ENCODE results near the gene PLXNB2. TPM values are rescaled to one million over a fixed set of nuclear protein-coding genes. Genes with fewer than 3 reads are reported as not detected.

The PLXNB2 gene
- total and polyA plus RNA-seq, 12 donors: 12.4 to 431 (median 296) TPM

DNA sequence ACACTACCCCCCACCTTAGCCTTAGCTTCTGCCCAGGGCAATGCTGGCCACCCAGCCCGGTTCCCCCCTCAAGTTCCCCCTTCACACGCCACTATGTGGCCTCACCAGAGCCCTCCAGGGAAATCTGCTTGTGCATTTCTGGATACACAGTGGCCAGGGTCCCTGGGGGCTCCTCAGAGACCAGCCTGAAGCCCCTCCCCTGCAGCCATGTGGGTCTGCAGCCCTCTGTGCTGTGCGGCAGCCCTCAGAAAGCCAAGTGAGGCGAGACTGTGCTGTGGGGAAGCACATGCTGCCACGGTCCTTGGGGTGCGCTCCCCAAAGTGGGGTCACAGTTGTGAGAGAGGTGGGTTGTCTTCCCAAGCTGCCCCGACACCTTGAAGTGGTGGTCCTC is 2.1 kb upstream of the PLXNB2 start:
- WGBS, 4 donors: 27 to 75% (median 71%) methylated on average over 2 to 7 of the region's 7 CpGs; no CpG with 5 or more reads in 1 of the 4 donors
- Histone ChIP-seq H3K27ac (peak overlapping the region in 4 of 5 donors; percentile 80 to 97 (median 88)), H3K36me3 (replicated peaks in 1 of 2) (no peaks in the 10 kb centered on the region), H3K9me3 (replicated peaks in 1 of 3) (no peaks in the 10 kb centered on the region), H3K27me3 (no peaks in the 10 kb centered on the region), H3K4me1 (replicated peaks in 1 of 2) (peaks cover 41 to 42% of the 10 kb centered on the region in 2 donors), H3K4me3 (no peak overlapping the region)
- no peak for TF ChIP-seq POLR2A (IDR thresholded peaks at IDR 0.05)
- TF ChIP-seq, protein P1, sequence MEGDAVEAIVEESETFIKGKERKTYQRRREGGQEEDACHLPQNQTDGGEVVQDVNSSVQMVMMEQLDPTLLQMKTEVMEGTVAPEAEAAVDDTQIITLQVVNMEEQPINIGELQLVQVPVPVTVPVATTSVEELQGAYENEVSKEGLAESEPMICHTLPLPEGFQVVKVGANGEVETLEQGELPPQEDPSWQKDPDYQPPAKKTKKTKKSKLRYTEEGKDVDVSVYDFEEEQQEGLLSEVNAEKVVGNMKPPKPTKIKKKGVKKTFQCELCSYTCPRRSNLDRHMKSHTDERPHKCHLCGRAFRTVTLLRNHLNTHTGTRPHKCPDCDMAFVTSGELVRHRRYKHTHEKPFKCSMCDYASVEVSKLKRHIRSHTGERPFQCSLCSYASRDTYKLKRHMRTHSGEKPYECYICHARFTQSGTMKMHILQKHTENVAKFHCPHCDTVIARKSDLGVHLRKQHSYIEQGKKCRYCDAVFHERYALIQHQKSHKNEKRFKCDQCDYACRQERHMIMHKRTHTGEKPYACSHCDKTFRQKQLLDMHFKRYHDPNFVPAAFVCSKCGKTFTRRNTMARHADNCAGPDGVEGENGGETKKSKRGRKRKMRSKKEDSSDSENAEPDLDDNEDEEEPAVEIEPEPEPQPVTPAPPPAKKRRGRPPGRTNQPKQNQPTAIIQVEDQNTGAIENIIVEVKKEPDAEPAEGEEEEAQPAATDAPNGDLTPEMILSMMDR (IDR thresholded peaks at IDR 0.05): no peak
- DNase-seq: peak in 1 of 7 donors; percentile 25
- intact Hi-C loops (cut with DNase I): no loop called here

DNA sequence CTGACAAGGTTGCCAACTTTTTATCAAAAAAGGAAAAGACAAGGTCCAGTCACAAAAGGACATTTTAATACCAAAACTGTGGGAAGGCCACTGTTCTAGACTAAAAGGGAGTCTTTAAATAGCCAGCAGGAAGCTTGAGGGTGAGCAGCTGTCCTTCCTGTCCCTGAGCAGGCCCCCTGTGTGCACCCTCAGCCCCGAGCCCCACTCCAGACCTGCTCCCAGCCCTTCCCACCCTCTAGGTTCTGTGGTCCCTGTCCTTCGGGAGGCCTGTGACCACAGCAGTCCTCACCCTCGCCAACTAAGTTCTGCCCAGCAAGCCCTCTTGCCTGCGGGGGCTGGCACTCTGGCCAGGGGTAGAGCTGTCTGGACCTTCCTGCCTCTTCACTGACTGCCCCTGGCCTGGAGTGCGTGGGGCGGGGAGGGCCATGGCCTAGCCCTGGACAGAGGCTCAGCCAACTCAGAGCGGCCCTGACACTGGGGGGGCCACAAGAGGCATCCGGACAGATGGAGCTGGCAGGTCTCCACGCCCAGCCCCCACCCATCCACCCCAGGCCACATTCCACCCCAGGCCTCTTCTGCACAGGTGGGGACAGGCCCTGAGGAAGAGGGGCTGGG is 1.6 kb upstream of the PLXNB2 start:
- 8 to 22% (median 21%) methylated on average over 2 to 9 of the region's 9 CpGs; no CpG with 5 or more reads in 1 of the 4 donors for WGBS, 4 donors
- DNase-seq: peak in 3 of 7 donors; percentile 44 to 60 (median 46)
- H3K27ac ChIP-seq: peak overlapping the region; percentile 69 to 97 (median 85)

GRCh38 chr22:50308597-50308935 is 1.1 kb upstream of the PLXNB2 start:
- peak in 1 of 2 donors; percentile 71 for TF ChIP-seq POLR2A (IDR thresholded peaks at IDR 0.05)
- TF ChIP-seq, protein P1 (IDR thresholded peaks at IDR 0.05): no peak
- 6 to 19% (median 8%) methylated on average over 4 to 7 of the region's 7 CpGs for WGBS, 4 donors
- no peaks in the 10 kb centered on the region for H3K9me3 ChIP-seq (replicated peaks in 1 of 3)
- DNase-seq: peak; percentile 81 to 96 (median 92)
- no peak overlapping the region for H3K4me3 ChIP-seq
- no peaks in the 10 kb centered on the region for H3K36me3 ChIP-seq (replicated peaks in 1 of 2)
- H3K27ac ChIP-seq: peak overlapping the region; percentile 69 to 97 (median 85)
- intact Hi-C loops (cut with DNase I): no loop called here
- peaks cover 45 to 48% of the 10 kb centered on the region in 2 donors for H3K4me1 ChIP-seq (replicated peaks in 1 of 2)
- H3K27me3 ChIP-seq: no peaks in the 10 kb centered on the region

More for the DNA sequence above, 1.6 kb upstream of the PLXNB2 start:
- H3K4me1 ChIP-seq (replicated peaks in 1 of 2): peaks cover 43% of the 10 kb centered on the region in 2 donors
- no peaks in the 10 kb centered on the region for H3K9me3 ChIP-seq (replicated peaks in 1 of 3)
- intact Hi-C loops (cut with DNase I): no loop called here
- H3K4me3 ChIP-seq: no peak overlapping the region
- H3K36me3 ChIP-seq (replicated peaks in 1 of 2): no peaks in the 10 kb centered on the region
- TF ChIP-seq, protein P1 (IDR thresholded peaks at IDR 0.05): no peak
- TF ChIP-seq POLR2A (IDR thresholded peaks at IDR 0.05): no peak
- H3K27me3 ChIP-seq: no peaks in the 10 kb centered on the region

DNA sequence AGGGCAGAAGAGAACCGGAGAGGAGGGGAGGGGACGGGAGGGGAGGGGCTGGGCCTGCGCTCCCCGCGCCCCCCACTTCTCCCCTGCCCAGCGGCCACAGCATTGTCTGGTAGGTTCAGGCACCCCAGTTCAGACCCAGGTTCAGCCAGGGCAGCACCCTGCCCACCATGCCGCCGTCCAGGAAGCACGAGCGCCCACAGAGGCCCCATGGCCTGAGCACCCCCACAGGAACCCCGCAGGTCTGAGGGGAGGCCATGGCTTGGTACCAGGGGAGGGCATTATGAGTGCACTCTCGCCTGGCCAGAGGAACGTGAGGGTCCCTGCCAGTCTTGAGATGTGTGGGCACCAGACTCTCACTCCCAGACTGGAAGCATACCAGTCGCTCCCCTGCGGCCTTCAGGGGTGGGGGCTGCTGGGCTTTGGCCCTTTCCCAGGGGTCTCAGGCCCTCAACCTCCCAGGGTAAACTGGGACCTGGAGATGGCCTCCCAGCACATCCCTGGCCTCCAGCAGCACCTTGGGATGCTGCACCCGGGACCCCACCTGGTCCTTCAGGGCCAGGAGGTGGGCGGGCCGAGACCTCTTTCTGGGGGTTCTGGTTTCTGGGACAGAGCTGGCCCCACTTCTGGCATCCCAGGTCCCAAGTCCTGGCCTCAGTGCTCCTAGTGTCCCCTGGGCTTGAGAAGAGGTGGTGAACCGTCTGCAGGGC is 597 bp upstream of the PLXNB2 start:
- Histone ChIP-seq H3K4me1 (replicated peaks in 1 of 2) (peaks cover 50 to 53% of the 10 kb centered on the region in 2 donors), H3K4me3 (peak overlapping the region in 1 of 4 donors; percentile 13)
- TF ChIP-seq, protein P1 (IDR thresholded peaks at IDR 0.05): no peak
- TF ChIP-seq POLR2A (IDR thresholded peaks at IDR 0.05): no peak

More for the DNA sequence above, 597 bp upstream of the PLXNB2 start:
- H3K9me3 ChIP-seq (replicated peaks in 1 of 3): no peaks in the 10 kb centered on the region
- no peaks in the 10 kb centered on the region for H3K36me3 ChIP-seq (replicated peaks in 1 of 2)
- intact Hi-C loops (cut with DNase I): no loop called here
- WGBS, 4 donors: 17 to 34% (median 26%) methylated on average over 9 to 18 of the region's 19 CpGs
- DNase-seq: no peak
- peak overlapping the region; percentile 69 to 97 (median 85) for H3K27ac ChIP-seq
- H3K27me3 ChIP-seq: no peaks in the 10 kb centered on the region
